ENCODE measurements around the gene MAP2K6. TPM values are rescaled to one million over a fixed set of nuclear protein-coding genes. Genes with fewer than 3 reads are reported as not detected.

MAP2K6 gene
- total RNA-seq, 1 experiment from 2014 or later: 17.7 TPM

DNA sequence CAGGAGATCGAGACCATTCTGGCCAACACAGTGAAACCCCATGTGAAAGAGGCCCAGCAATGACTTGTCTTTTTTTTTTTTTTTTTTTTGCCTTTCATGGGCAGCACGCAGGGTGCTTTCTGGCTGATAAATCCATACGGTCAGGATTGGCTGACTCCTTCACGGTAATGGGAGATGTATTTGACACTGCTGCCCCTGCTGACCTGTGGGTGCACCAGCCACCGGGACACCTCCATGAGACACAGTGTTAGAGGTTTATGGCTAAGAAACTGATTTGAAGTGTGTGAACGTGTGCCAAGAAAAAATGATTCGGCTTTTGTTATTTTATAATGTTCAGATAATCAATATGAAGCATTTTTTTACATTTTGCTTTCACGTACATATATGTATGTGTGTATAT lies 48.4 kb downstream of the MAP2K6 start:
- no peak overlapping the region for H3K4me2 ChIP-seq (ENCODE audit: insufficient read depth, insufficient read length, low read length)
- H3K4me3 Mint-ChIP-seq: no peak overlapping the region

More for the DNA sequence above, 48.4 kb downstream of the MAP2K6 start:
- Histone ChIP-seq H3K4me1 (ENCODE audit: insufficient read depth, low read length) (peaks cover 19% of the 10 kb centered on the region; the same call in 1 of the 2 replicates), H3K23me2 (ENCODE audit: insufficient read length, low read depth, low read length, poor library complexity, severe bottlenecking) (no peaks in the 10 kb centered on the region), H4K20me1 (ENCODE audit: control insufficient read depth, insufficient read depth, insufficient read length) (no peaks in the 10 kb centered on the region), H4K8ac (replicated peaks; ENCODE audit: insufficient read length, low read depth, low read length) (no peak overlapping the region), H2AFZ (ENCODE audit: low read length) (no peak overlapping the region), H3K79me1 (ENCODE audit: insufficient read depth, low read depth, low read length, poor library complexity, severe bottlenecking) (no peaks in the 10 kb centered on the region), H3K27ac (ENCODE audit: insufficient read length, low read depth, low read length) (no peak overlapping the region), H3K23ac (ENCODE audit: insufficient read length, low read depth, low read length) (no peak overlapping the region), H3K9ac (ENCODE audit: extremely low read depth, insufficient read length, low read length) (no peak overlapping the region), H3K18ac (ENCODE audit: insufficient read length, low read depth, low read length) (no peak overlapping the region), H2BK5ac (ENCODE audit: insufficient read length, low read length) (no peak overlapping the region), H3K14ac (ENCODE audit: insufficient read depth, low read length) (no peak overlapping the region; the same call in 1 of the 2 replicates), H3K4ac (ENCODE audit: low read depth, low read length) (no peak overlapping the region), H4K5ac (ENCODE audit: insufficient read length, low read depth, low read length) (no peak overlapping the region), H3K9me3 (ENCODE audit: control insufficient read depth, low read depth, low read length) (no peaks in the 10 kb centered on the region), H3T11ph (ENCODE audit: low read length) (no peak overlapping the region), H3K27me3 (ENCODE audit: insufficient read depth, low read length) (no peaks in the 10 kb centered on the region), H3K56ac (ENCODE audit: insufficient read length, low read depth, low read length) (no peak overlapping the region), H3K79me2 (ENCODE audit: insufficient read depth, low read length) (no peaks in the 10 kb centered on the region), H4K91ac (ENCODE audit: insufficient read length, low read depth, low read length) (no peak overlapping the region), H2BK12ac (ENCODE audit: insufficient read length, low read depth, low read length) (no peak overlapping the region), H2BK20ac (ENCODE audit: low read depth, low read length, poor library complexity, severe bottlenecking) (no peak overlapping the region), H2AK5ac (ENCODE audit: insufficient read length, low read length) (no peak overlapping the region), H2BK120ac (ENCODE audit: low read depth, low read length, poor library complexity, severe bottlenecking) (no peak overlapping the region), H2BK15ac (ENCODE audit: low read depth, low read length) (no peak overlapping the region)
- Mint-ChIP-seq H3K36me3 (ENCODE audit: insufficient read depth in 1 of 3, low read depth in 3 of 3) (peaks cover 0 to 1% (median 0%) of the 10 kb centered on the region in 3 experiments; a peak in 1 of 7 replicates), H3K27ac (peak overlapping the region in 1 of 3 experiments; percentile 75; a peak in 2 of 7 replicates), H3K4me1 (peaks cover 51 to 60% of the 10 kb centered on the region in 2 experiments), H3K27me3 (ENCODE audit: low read depth) (no peaks in the 10 kb centered on the region), H3K9me3 (no peaks in the 10 kb centered on the region)
- no peak for DNase-seq
- TF ChIP-seq, protein P1, sequence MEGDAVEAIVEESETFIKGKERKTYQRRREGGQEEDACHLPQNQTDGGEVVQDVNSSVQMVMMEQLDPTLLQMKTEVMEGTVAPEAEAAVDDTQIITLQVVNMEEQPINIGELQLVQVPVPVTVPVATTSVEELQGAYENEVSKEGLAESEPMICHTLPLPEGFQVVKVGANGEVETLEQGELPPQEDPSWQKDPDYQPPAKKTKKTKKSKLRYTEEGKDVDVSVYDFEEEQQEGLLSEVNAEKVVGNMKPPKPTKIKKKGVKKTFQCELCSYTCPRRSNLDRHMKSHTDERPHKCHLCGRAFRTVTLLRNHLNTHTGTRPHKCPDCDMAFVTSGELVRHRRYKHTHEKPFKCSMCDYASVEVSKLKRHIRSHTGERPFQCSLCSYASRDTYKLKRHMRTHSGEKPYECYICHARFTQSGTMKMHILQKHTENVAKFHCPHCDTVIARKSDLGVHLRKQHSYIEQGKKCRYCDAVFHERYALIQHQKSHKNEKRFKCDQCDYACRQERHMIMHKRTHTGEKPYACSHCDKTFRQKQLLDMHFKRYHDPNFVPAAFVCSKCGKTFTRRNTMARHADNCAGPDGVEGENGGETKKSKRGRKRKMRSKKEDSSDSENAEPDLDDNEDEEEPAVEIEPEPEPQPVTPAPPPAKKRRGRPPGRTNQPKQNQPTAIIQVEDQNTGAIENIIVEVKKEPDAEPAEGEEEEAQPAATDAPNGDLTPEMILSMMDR (conservative IDR thresholded peaks at IDR 0.05): peak; percentile 28; the same call in 2 of the 3 replicates
- WGBS (ENCODE audit: extremely low coverage, insufficient read length, low lambda C conversion rate): no CpG with 5 or more reads among the region's 8 CpGs
